GM19238 (cell line): ENCODE measurements around the gene MAP3K6.

Experiments
- DNase-seq: peaks from one replicate; pipeline ENCODE4 v3.0.0; 2011; ENCODE audit warnings: low spot score; ENCODE audit not compliant: insufficient read length

Gene MAP3K6

DNA sequence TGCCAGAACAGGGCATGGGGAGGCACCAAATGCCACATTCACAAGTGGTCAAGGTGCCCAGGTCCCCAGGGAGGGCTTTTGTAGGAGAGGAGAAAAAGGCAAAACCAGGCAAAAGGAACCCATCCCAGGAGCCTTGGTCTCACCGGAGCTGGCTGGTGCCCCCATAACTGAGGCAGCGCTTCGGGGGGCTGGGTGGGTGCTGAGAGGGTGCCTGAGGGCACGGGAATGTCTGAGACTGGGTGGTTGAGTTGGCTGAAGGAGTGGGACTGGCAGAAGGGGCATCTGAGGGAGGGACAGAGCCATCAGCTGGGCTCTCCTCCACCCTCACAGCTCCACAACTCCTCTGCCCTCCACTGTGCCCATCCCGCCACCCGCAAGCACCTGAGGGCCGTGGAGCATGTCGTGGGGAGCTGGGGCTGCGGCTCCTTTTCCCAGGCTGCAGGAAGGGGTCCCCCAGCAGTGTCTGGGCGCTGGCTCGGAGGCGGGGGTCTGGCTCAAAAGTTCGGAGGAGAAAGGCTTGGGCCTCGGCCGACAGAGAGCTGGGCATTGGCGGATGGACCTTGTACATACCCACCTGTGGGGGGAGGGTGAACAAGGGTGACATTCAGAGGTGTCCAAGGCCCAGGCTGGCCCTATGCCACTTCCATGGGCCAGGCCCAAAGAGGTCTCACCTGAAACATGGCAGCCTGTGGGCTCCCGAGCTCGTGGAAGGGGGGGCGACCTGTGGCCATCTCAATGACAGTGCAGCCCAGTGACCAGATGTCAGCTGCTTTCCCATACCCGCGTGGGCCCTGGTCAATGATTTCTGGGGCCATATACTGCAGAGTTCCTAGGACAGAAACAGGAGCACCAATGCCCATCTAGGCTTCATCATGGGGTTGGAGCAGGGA is 8.5 kb downstream of the MAP3K6 start:
- no peak for DNase-seq

DNA sequence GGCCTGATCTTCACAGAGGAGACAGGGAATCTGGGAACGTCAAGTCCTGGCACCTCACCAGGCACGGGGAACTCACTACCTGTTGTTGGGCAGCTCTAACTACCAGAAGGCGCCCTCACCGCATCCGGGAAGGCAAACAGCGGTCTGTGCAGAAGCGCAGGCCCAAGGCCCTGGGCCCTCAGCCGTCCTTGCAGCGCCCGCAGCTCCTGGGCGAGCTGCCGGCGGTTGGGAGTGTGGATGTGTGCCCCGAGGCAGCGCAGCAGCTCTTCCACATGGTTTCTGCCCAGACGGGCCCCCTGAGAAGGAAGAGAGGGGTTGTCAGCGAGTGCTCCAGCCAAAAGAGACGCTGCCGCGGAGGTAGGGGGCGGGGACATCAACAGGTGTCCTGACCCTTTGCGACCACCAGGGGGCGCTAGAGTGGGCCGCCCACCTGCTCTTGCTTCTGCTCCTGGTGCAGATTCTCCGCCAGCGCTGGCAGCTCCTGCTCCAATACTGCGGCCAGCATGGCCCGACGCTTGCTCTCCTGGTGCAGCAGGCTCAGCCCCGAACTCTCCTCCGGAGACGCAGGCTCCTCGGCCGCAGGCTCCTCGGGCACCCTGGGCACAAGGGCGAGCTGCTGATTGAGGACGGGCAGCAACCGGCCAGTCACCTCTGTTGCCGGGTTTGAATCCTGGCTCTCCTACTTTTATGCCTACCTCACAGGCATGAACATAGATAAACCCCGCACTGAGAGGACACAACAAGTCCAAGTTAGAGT is 9.3 kb downstream of the MAP3K6 start:
- DNase-seq, result peak; percentile 96

DNA sequence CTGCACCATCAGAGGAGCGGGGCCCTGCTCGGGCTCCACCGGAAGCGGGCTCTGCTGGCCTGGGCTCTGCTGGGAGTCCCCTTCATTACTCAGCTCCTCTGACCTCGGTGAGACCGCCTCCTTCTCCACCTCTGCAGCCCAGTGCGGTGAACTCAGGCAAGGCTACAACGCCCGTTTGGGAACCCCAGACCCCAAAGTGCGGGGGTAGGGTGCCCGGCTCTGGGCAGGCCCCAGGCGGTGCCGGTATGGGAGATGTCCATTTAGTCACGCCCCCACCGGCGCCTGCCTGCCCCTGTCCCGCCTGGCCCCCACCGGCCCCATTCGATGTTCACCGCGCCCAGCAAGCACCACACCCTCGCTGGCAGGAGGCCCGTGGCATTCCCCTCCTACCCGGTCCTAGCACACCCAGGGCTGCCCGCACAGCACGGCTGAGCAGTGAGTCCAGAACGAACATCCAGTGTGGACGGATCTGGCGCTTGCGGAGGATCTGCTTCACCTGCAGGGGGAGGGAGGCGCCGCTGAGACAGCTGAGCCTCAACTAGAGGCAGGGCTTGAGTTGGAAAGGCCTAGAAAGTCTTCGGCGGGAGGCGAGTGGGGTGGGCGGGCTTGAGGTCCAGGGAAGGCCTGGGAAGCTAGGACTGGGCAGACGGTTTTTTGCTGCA is 10.0 kb downstream of the MAP3K6 start:
- DNase-seq, result no peak

DNA sequence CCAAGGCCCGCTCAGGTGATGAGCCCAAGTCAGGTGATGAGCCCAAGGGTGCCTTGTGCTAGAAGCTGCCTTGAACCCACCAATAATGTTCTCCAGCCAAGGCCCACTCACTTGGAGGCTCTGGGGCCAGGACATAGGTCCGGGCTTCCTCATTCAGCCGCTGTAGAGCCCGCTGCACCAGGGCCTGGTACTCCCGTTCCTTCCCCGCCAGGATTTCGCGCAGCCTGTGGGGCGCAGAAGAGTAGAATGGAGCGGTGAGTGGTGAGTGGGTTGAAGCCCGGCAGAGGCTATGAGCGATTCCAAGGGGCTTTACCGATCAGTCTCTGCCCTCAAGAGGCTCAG is 10.5 kb downstream of the MAP3K6 start:
- no peak for DNase-seq

DNA sequence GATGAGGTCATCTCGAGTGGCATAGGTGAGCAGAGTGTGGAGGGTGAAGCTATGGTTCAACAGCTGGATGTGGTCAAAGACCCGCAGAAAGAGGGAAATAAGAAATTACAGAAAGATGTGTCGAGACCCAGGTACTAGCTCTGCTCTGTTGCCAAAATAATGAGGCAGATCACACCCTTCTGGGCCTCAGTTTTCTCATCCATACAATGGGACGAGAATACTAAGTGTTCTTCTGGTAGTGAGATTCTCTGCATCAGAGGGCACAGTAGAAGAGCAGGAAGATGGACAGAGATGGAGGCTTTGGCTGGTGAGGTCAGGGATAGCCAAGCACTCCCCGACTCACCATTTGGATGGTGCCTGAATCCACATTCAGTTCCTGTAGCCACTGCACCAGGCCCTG is 11.1 kb downstream of the MAP3K6 start:
- DNase-seq, result no peak

DNA sequence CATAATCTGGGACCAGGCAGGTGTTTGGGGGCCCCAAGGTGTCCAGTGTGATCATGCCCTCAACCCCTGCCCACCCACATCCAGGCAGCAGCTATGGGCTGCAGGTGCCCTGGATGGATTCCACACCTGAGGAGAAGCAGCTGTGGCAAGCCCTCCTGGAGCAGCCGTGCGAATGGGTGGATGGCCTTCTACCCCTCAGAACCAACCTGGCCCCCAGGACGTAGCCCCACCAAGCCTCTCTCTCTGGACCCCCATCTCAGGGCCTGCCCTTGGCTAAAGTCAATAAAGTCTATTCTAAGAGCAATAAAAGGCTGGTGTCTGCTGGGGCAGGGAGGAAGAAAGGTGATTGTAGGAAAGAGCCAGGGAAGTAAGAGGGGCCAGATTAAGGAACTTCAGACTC is 13.1 kb downstream of the MAP3K6 start:
- no peak for DNase-seq

DNA sequence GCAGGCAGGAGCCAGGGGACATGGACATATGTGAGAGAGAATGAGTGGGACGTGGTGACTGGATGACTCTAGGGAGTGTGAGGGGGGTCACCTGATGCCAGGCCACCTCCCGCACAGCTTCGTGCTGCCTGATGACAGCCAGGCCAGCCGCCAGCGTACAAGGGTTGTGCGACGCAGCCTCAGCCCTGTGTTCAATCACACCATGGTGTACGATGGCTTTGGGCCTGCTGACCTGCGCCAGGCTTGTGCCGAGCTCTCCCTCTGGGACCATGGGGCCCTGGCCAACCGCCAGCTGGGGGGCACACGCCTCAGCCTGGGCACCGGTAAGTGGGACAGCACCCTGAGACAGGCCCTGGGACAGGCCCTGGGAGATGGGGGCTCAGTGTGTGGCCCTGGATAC is 13.6 kb downstream of the MAP3K6 start:
- DNase-seq, result no peak

DNA sequence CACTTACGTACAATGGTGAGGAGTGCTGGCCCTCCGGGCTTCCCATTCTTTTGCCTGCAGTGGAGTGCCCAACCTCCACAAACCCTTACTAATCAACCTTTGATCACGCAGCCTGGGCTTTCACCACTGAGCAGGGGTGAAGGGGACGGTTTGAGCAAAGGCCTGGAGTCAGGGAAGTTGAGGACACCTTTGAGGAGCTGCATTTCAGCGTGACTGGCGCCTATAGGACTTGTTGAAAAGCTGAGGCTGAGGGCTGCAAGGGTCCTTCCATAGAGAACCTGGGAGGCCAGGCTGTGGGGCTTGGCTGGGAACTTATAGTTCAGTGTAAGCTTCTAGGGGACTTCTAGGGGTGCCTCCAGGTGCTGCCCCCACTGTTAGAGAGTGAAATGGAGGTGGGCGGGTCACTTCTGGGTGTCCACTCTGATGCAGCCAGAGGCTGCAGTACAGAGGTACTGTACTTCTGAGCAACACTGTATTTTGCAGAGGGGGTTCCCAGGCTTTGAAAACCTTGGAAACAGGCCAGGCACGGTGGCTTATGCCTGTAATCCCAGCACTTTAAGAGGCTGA is 15.1 kb downstream of the MAP3K6 start:
- no peak for DNase-seq

DNA sequence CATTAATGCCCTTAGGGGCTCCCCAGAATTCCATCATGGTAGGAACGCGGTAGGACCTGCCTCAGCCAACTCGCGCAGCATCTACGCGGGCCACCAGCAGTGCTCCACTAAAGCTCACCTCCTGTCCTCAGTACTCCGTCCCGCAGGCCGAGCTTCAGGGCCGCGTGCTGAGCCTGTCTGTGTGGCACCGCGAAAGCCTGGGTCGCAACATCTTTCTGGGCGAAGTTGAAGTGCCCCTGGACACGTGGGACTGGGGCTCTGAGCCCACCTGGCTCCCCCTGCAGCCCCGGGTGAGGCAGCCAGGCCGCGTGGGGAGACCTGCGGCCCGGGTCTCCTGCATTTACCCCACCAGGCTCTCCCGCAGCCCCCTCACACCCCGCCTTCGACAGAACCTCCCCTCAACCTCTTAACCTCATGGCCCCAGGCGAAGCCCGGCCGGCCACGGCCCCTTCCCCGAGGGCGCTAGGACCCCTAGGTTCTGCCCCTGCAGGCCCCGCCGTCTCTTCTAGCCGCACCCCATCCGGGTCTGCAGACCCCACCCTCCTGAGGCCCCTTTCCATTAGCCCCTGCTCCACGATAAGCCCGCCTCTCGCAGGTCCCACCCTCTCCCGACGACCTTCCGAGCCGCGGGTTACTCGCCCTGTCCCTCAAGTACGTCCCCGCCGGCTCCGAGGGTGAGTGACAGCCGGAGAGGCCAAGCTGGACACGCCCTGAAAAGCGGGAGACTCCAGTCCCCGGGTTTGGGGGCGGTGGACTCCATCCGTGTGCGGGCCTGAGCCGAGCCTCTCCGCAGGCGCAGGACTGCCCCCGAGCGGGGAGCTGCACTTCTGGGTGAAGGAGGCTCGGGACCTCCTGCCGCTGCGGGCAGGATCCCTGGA is 15.9 kb downstream of the MAP3K6 start:
- no peak for DNase-seq

DNA sequence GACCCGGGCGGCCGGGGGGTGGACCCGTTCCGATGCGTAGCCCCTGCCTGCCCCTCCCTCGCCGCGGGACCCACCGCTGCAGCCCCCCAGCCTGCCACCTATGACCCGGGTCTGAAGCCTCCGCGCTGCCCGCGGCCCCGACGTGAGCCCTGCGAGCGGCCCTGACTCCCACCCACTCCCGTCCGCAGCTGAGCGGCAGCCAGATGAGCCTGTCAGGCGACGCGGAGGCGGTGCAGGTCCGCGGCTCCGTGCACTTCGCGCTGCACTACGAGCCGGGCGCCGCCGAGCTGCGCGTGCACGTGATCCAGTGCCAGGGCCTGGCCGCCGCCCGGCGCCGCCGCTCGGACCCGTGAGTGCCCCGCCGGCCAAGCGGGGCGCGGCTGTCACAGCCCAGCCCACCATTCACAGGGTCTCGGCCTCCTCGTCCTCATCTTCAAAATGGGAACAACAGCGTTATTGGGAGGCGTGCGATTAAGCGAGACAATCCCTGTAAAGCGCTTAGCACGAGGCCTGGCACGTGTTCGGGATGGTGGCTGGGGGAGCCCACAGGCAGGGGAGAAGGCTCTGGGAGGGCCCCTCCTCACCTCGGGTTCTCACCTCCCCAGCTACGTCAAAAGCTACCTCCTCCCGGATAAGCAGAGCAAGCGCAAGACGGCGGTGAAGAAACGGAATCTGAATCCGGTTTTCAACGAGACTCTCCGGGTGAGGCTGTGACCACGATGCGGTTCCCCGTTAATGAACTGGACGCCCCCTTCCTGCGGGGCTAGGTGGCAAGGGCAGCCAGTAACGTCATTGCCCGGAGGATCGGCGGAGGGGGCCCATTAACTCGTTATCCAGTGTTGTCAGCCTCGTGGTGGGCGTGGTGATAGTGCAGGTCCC is 16.7 kb downstream of the MAP3K6 start:
- DNase-seq, result no peak

DNA sequence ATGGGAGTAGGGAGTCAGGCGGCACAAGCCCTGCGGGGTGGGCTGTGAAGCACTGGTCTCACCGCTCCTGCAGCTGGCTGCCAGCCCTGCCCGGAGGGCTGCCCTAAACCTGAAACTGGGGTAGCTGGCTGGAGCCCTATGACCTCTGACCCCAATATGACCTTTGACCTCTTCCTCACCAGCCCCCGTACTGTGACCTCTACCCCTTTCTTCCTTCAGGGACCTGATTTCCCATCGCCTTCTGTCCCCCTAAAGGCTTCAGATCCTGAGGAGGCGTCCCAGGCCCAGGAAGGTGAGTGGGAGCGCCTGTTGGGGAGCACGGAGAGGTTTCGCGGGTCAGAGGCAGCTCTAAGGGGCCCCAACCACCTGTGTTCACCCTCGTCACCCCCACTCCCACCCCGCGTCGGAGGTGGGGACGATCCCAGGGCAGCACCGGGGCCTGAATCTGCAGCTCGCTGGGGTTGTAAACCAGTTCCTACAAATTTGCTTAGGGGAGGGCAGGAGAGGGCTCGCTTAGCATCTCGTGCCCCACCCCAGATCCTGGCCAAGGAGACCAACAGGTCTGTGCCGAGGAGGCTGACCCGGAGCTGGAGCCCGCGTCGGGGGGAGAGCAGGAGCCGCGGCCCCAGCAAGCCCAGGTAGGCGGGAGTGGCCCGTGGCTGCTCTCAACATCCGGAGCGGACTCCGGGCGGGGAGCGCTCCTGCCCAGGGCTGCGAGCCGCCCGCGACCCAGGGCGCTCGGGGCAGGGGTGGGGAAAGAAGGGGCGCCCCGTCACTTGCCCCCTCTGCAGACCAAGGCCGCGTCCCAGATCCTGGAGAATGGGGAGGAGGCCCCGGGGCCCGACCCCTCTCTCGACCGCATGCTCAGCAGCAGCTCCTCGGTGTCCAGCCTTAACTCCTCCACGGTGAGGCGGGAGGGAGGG is 17.6 kb downstream of the MAP3K6 start:
- DNase-seq, result no peak

DNA sequence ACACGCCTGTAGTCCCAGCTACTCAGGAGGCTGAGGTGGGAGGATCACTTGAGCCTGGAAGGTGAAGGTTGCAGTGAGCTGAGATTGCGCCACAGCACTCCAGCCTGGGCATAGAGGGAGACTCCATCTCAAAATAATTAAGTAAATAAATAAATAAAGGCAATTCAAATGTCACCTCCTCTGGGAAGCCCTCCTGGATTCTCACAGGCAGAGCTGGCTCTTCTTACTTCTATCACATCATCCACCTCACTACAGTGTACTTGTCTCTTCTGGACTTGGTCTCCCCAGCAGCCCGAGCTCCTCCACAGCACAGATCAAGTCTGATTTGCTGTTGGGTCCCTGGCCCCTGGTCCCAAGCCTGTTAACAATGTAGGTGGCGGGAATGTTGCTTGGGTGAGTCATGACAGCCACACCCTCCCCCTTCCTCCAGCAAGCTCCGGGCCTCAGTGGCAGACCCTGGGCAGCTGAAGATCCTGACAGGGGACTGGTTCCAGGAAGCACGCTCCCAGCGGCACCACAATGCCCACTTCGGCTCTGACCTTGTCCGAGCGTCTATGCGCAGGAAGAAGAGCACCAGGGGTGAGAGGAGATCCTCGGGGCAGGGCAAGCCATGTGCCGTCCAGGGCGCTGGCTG is 19.7 kb downstream of the MAP3K6 start:
- no peak for DNase-seq

DNA sequence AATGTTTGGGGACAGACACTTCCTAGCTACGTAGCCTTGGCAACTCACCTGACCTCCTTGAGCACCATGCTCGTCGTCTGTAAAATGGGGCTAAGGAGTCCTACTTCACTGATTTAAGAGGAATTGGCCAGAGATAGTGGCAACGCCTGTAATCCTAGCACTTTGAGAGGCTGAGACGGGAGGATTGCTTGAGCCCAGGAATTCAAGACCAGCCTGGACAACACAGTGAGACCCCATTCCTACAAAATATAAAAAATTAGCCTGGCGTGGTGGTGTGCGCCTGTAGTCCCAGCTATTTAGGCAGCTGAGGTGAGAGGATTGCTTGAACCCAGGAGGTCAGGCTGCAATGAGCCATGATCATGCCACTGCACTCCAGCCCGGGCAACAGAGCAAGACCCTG is 20.4 kb downstream of the MAP3K6 start:
- no peak for DNase-seq

DNA sequence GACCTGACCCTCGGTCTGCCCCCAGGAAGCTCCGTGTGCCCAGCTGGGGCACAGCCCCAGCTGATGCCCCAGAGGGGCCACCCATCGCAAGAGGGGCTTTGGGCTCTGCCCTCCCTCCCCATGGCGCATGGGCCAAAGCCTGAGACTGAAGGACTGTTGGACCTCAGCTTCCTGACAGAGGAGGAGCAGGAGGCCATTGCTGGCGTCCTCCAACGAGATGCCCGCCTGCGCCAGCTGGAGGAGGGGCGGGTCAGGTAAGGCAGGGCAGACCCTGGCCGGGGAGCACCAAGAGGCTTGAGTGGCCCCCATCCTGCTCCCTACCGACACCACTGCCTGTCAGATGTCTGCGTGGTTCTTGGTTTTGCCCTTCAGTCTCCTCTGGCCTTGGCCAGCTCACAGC is 21.5 kb downstream of the MAP3K6 start:
- no peak for DNase-seq

DNA sequence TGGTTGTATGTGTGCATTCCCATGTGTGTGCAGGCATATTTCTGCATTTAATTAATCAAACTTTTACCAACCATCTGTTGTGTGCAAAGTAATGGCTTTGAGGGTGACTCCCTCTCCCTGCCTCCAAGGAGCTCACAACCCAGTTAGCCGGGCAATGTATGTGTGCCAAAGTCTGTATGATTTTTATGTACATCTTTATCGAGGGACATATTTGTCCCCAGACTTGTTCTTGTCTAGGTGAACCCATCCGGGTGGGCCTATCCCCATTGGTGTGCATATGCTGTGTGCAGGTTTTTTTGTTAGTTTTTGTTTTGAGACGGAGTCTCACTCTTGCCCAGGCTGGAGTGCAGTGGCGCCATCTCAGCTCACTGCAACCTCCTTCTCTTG is 23.1 kb downstream of the MAP3K6 start:
- DNase-seq, result no peak

DNA sequence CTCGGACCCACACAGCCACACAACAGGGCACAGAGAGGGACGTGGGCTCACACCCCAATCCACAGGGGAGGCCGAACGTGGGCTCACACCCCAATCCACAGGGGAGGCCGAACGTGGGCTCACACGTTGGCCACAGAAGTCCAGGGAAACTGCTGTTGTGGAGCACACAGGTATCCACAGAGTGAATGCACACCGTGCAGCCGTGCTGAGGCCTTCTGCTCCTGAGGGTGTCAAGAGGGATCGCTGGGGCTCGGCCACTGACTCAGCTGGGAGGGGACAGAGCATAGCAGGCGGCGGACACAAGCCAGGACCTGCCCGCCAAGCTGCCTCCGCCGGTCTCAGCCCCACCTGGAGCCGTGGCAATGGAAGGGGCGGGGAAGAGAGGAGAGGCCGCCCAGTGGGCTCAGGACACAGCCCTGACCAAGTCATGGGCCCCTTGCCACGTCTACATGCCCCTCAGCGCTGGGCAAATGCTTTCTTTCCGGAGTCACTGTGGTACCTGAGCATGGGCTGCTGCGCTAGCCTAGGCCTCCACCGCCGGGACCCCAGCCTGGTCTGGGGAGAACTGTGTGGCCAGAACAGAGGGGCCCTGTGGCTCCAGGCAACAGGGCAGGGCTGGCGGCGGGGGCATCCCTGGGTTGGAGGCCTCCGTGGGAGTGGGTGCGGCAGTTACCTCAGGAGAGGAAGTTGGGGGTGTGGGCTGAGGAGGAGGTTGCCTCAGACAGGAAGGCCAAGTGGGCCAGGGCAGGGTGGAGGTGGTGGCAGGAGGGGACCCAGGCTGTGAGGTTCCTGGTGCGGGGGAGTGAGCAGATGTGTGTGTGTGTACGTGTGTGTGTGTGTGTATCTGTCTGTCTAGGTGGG is 23.8 kb downstream of the MAP3K6 start:
- peak; percentile 65 for DNase-seq

DNA sequence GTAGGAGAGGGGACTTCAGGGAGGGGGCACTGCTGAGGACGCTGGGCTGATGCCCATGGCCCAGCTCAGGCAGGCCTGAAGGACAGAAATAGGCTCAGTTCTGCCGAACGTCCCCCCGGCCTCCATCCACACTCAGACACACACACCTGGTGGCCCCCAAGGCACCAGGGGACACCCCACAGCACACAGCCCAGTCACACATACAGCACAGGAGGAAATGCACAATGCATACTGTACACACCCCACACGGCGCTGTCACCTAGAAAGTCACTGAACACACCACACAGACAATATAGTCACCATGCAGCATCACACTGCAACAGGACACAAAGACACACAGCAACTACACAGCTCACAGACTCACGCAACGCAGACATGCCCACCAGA is 24.4 kb downstream of the MAP3K6 start:
- no peak for DNase-seq
